GM12892 (cell line): ENCODE results near the gene CD44.

ENCODE experiments used
- POLR2A ChIP-seq: IDR thresholded peaks from 2 replicates; pipeline ENCODE4 v1.6.1; 2011; ENCODE audit warnings: low read depth, low read length, control low read depth
- POLR2AphosphoS5 ChIP-seq: IDR thresholded peaks from 2 replicates; pipeline ENCODE4 v1.6.1; 2011; ENCODE audit warnings: low read depth, low read length, control low read depth
- TAF1 ChIP-seq: IDR thresholded peaks from 2 replicates; pipeline ENCODE4 v1.6.1; 2011; ENCODE audit warnings: low read depth, mild to moderate bottlenecking, control low read depth, low read length, borderline replicate concordance

GRCh38 chr11:35190804-35191348 lies 51.9 kb downstream of the CD44 start:
- TF ChIP-seq POLR2A (no peak), POLR2AphosphoS5 (no peak), TAF1 (no peak)
